ENCODE results near the gene EIF2D. TPM values are rescaled to one million over a fixed set of nuclear protein-coding genes. Genes with fewer than 3 reads are reported as not detected.

Gene EIF2D
- total and polyA plus RNA-seq, 9 of the 15 experiments (the other 6 are each of a cell fraction or from before 2014, with no cell fraction given), result 81.1 to 138 (median 93.9) TPM

GRCh38 chr1:206637605-206638004 lies 25.3 kb upstream of the EIF2D start:
- Histone ChIP-seq H3K9me3 (replicated peaks; ENCODE audit: control insufficient read depth, insufficient read depth, low read depth, low read length) (no peaks in the 10 kb centered on the region), H3K9me1 (ENCODE audit: control insufficient read depth, insufficient read depth, low read length) (no peaks in the 10 kb centered on the region), H3K4me1 (replicated peaks in 1 of 2; ENCODE audit: control insufficient read depth in 2 of 2, insufficient read depth in 2 of 2, low read length in 2 of 2) (peaks cover 14 to 24% of the 10 kb centered on the region in 2 experiments), H3K36me3 (ENCODE audit: control insufficient read depth, insufficient read depth, low read length) (peaks cover 25% of the 10 kb centered on the region), H3K9ac (ENCODE audit: insufficient read depth in 1 of 2, low read depth in 2 of 2, low read length in 2 of 2) (peak overlapping the region in 1 of 2 experiments; percentile 76; a peak in 2 of 4 replicates), H3K27me3 (ENCODE audit: control insufficient read depth in 2 of 2, insufficient read depth in 2 of 2, low read length in 2 of 2) (no peaks in the 10 kb centered on the region), H3K4me2 (ENCODE audit: insufficient read depth, low read length) (peak overlapping the region; percentile 69; the same call in 1 of the 2 replicates), H3K4me3 (peak overlapping the region; percentile 87; the same call in 1 of the 2 replicates), H3K27ac (ENCODE audit: extremely low read depth, low read depth, low read length) (no peak overlapping the region), H3K79me2 (ENCODE audit: control insufficient read depth, insufficient read depth, low read length) (peaks cover 38% of the 10 kb centered on the region), H4K20me1 (replicated peaks; ENCODE audit: control insufficient read depth, insufficient read depth, low read length) (no peaks in the 10 kb centered on the region), H2AFZ (ENCODE audit: low read depth, low read length) (no peak overlapping the region)
- CTCF ChIA-PET (ENCODE audit: low intra/inter-chr PET ratio), result no interaction called here
- DNase-seq (ENCODE audit: extremely low read depth in 1 of 4, low spot score in 3 of 4) (no peak), ATAC-seq (no peak), FAIRE-seq (no peak)
- intact Hi-C loops (cut with micrococcal nuclease) (no loop called here), in situ Hi-C loops (cut with MboI) (no loop called here)
- 0 out of 4 replicates have a peak, but pooled peaks of 1 of the 2 experiments have one; percentile 14 for TF ChIP-seq NONO (IDR thresholded peaks at IDR 0.05; ENCODE audit: low read depth in 2 of 2, low read length in 1 of 2)
- TF ChIP-seq ZBTB49 (CRISPR knock-in tag; IDR thresholded peaks at IDR 0.05; ENCODE audit: borderline replicate concordance), result no peak
- TF ChIP-seq ELF2 (CRISPR knock-in tag; IDR thresholded peaks at IDR 0.05), result 0 out of 2 replicates have a peak, but pooled peaks have one; percentile 8
- peak; percentile 85 for TF ChIP-seq SPI1 (IDR thresholded peaks at IDR 0.05; ENCODE audit: borderline replicate concordance, low read depth, low read length)
- TF ChIP-seq MEIS2 (IDR thresholded peaks at IDR 0.05; ENCODE audit: partially characterized antibody), result peak; percentile 60
- TF ChIP-seq ZBTB43 (CRISPR knock-in tag; IDR thresholded peaks at IDR 0.05), result no peak
- POLR2A ChIA-PET, result interaction anchor here (0.8 to 4.7 kb wide), 4 partner anchors 11 to 75 kb away, joined by 3 to 57 read pairs (median 3); no protein-coding TSS in a partner anchor
- BruUV-seq (replicated peaks), result no TSS peak
